MM.1S (cell line): ENCODE measurements around the gene TMEM150B.
"Not testable (repeated sequence)": the region's sequence is repeated elsewhere in the genome, so short reads cannot be mapped to it uniquely, and the experiment has no call there.

ENCODE experiments used
- CTCF ChIP-seq: fragments of 300-600 bp; sonication (generic); IDR thresholded peaks from 2 replicates; pipeline ENCODE4 v1.5.1; 2016; ENCODE audit warnings: antibody characterized with exemption, low read length, mixed read lengths
- EZH2phosphoT487 ChIP-seq: fragments of 300-600 bp; sonication (generic); IDR thresholded peaks from 2 replicates; pipeline ENCODE4 v1.6.1; 2018; ENCODE audit warnings: antibody characterized with exemption, low read length

GRCh38 chr19:55329791-55330190 lies 4.7 kb upstream of the TMEM150B start:
- not testable (repeated sequence) for TF ChIP-seq EZH2phosphoT487, CTCF
